Measurements from ENCODE around the gene DDX31. TPM values are rescaled to one million over a fixed set of nuclear protein-coding genes. Genes with fewer than 3 reads are reported as not detected.

DDX31 gene
- total RNA-seq, 1 donor, result 11.6 TPM

- peak; percentile 51 for DNase-seq (ENCODE audit: insufficient read length, low spot score, missing footprints)
- Histone ChIP-seq H3K4me1 (ENCODE audit: insufficient read depth, low read length) (no peaks in the 10 kb centered on the region), H3K4me3 (ENCODE audit: insufficient read depth, low read length) (no peak overlapping the region), H3K36me3 (ENCODE audit: insufficient read depth, low read length) (no peaks in the 10 kb centered on the region), H3K27me3 (ENCODE audit: insufficient read depth, low read length) (peaks cover 58% of the 10 kb centered on the region), H3K27ac (ENCODE audit: low read depth, low read length) (no peak overlapping the region), H4K20me1 (ENCODE audit: insufficient read depth, low read length) (no peaks in the 10 kb centered on the region), H3K9me3 (ENCODE audit: low read depth, low read length) (no peaks in the 10 kb centered on the region), H2AFZ (ENCODE audit: low read length) (no peak overlapping the region), H3K79me2 (ENCODE audit: insufficient read depth, low read length) (no peaks in the 10 kb centered on the region), H3K4me2 (ENCODE audit: insufficient read depth, low read length) (no peak overlapping the region)
- TF ChIP-seq CTCF (IDR thresholded peaks at IDR 0.05; ENCODE audit: extremely low read depth, low read depth, low read length), result no peak
These were observed 113.1 kb downstream of the DDX31 start for GRCh38 chr9:132556714-132557113.

GRCh38 chr9:132556235-132556634, 113.5 kb downstream of the DDX31 start:
- no peaks in the 10 kb centered on the region for H3K4me1 ChIP-seq (ENCODE audit: insufficient read depth, low read length)
- no peaks in the 10 kb centered on the region for H3K79me2 ChIP-seq (ENCODE audit: insufficient read depth, low read length)
- no peak overlapping the region for H3K27ac ChIP-seq (ENCODE audit: low read depth, low read length)
- H3K4me2 ChIP-seq (ENCODE audit: insufficient read depth, low read length), result no peak overlapping the region
- no peaks in the 10 kb centered on the region for H3K9me3 ChIP-seq (ENCODE audit: low read depth, low read length)
- no peak for TF ChIP-seq CTCF (IDR thresholded peaks at IDR 0.05; ENCODE audit: extremely low read depth, low read depth, low read length)
- peaks cover 55% of the 10 kb centered on the region for H3K27me3 ChIP-seq (ENCODE audit: insufficient read depth, low read length)
- no peak overlapping the region for H2AFZ ChIP-seq (ENCODE audit: low read length)
- H4K20me1 ChIP-seq (ENCODE audit: insufficient read depth, low read length), result no peaks in the 10 kb centered on the region
- H3K4me3 ChIP-seq (ENCODE audit: insufficient read depth, low read length), result no peak overlapping the region
- no peaks in the 10 kb centered on the region for H3K36me3 ChIP-seq (ENCODE audit: insufficient read depth, low read length)
- no peak for DNase-seq (ENCODE audit: insufficient read length, low spot score, missing footprints)

DNA sequence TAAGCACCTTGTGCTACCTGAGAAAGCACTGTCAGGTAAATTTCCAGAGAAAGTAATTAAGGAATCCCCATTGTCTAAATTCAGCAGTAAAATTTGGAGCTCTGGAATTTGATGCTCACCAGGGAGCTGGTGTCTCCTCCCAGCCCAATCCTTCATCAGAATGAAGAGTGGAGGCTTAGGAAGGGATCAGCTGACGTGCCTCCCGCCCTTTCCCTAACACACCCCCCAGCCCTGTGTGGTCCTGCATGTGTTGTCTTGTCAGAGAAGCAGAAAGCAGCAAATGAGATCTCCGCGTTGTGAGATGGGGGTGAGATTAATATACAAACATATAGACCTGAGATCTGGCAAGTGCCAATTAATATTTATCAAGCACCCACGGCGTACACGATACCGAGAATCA, 114.3 kb downstream of the DDX31 start:
- no peaks in the 10 kb centered on the region for H3K4me1 ChIP-seq (ENCODE audit: insufficient read depth, low read length)
- H2AFZ ChIP-seq (ENCODE audit: low read length), result no peak overlapping the region
- H3K27me3 ChIP-seq (ENCODE audit: insufficient read depth, low read length), result peaks cover 49% of the 10 kb centered on the region
- no peaks in the 10 kb centered on the region for H3K79me2 ChIP-seq (ENCODE audit: insufficient read depth, low read length)
- no peak overlapping the region for H3K4me2 ChIP-seq (ENCODE audit: insufficient read depth, low read length)
- no peaks in the 10 kb centered on the region for H4K20me1 ChIP-seq (ENCODE audit: insufficient read depth, low read length)
- no peaks in the 10 kb centered on the region for H3K9me3 ChIP-seq (ENCODE audit: low read depth, low read length)
- no peak for TF ChIP-seq CTCF (IDR thresholded peaks at IDR 0.05; ENCODE audit: extremely low read depth, low read depth, low read length)
- H3K27ac ChIP-seq (ENCODE audit: low read depth, low read length), result no peak overlapping the region
- H3K4me3 ChIP-seq (ENCODE audit: insufficient read depth, low read length), result no peak overlapping the region
- H3K36me3 ChIP-seq (ENCODE audit: insufficient read depth, low read length), result no peaks in the 10 kb centered on the region
- no peak for DNase-seq (ENCODE audit: insufficient read length, low spot score, missing footprints)

- Histone ChIP-seq H3K79me2 (ENCODE audit: insufficient read depth, low read length) (no peaks in the 10 kb centered on the region), H4K20me1 (ENCODE audit: insufficient read depth, low read length) (no peaks in the 10 kb centered on the region), H3K4me1 (ENCODE audit: insufficient read depth, low read length) (no peaks in the 10 kb centered on the region), H2AFZ (ENCODE audit: low read length) (no peak overlapping the region), H3K9me3 (ENCODE audit: low read depth, low read length) (no peaks in the 10 kb centered on the region), H3K4me2 (ENCODE audit: insufficient read depth, low read length) (no peak overlapping the region), H3K27ac (ENCODE audit: low read depth, low read length) (no peak overlapping the region), H3K27me3 (ENCODE audit: insufficient read depth, low read length) (peaks cover 51% of the 10 kb centered on the region), H3K36me3 (ENCODE audit: insufficient read depth, low read length) (no peaks in the 10 kb centered on the region), H3K4me3 (ENCODE audit: insufficient read depth, low read length) (no peak overlapping the region)
- no peak for TF ChIP-seq CTCF (IDR thresholded peaks at IDR 0.05; ENCODE audit: extremely low read depth, low read depth, low read length)
- DNase-seq (ENCODE audit: insufficient read length, low spot score, missing footprints), result no peak
These were observed 115.0 kb downstream of the DDX31 start for GRCh38 chr9:132554755-132555154.
